GM12801 (cell line): ENCODE measurements around the gene EBPL.

Experiments
- CTCF ChIP-seq: IDR thresholded peaks from one replicate; pipeline ENCODE4 v1.5.1; 2011; ENCODE audit warnings: control low read depth; ENCODE audit not compliant: insufficient read length; ENCODE audit errors: extremely low read depth

Gene EBPL

DNA sequence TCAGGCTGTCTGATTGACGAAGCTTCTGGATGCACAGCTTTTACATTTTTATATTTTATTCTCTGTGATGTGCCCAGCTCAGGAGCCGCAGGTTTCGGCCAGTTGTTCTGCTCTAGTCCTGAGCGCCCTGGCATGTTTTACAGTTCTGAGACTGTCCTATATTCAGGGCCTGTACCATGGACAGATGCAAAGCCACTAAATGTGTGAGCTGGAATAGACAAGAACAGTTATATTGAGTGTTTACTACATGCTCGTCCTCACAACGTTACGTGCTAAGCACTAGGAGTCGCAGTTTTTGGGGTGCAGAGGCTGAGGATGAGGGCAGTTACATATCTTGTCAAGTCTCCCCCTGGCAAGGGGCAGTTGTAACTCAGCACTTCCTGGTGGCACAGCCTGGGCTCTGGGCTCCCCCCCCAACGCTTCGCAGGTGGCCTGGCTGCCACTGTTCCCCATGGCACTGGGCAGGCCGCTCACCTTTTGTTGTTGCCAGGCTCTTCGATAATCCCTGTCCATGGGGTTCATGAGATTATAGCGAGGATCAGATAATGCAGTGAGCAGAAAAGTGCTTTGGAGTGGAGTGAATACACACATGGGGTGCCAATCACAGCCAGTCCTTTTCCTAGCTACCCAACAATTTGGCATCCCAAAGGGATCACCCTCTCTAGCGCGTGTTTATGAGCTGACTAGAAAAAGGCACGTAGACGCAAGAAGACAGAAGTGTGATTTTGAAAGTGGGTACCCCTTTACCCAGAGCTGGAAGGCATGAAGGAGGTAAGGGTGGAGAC lies 39.5 kb downstream of the EBPL start:
- TF ChIP-seq CTCF = no peak

DNA sequence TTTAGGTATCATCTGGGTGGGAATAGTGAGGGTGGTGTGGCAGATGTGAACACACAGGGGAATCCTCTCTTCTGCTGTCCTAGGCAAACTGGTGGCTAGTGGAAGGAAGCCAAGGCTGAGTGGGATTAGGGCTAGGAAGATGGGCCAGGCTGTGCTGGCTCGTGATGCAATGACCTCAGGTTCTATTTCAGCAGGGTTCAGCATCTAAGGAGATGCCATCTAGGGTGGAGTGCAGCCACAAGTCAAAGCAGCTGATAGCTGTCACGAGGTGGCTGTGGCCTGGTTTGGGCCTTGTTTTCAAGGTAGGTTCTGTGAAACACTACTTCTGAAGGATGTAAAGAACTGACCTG lies 41.3 kb downstream of the EBPL start:
- TF ChIP-seq CTCF = no peak

GRCh38 chr13:49649244-49649962 lies 41.9 kb downstream of the EBPL start:
- no peak for TF ChIP-seq CTCF

DNA sequence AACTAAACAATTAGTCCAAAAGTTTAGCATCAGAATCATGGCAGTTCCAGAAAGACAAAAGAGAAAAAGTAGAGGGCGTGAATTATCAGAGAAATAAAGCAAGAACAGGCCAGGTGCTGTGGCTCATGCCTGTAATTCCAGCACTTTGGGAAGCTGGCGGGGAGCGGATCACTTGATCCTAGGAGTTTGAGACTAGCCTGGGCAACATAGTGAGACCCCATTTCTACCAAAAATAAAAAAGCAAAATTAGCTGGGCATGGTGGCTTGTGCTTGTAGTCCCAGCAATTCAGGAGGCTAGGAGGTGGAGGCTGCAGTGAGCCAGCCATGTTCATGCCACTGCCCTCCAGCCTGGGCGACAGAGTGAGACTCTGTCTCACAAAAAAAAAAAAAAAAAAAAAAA lies 44.6 kb downstream of the EBPL start:
- no peak for TF ChIP-seq CTCF

- no peak for TF ChIP-seq CTCF
These were observed 45.8 kb downstream of the EBPL start for GRCh38 chr13:49645451-49645850.

DNA sequence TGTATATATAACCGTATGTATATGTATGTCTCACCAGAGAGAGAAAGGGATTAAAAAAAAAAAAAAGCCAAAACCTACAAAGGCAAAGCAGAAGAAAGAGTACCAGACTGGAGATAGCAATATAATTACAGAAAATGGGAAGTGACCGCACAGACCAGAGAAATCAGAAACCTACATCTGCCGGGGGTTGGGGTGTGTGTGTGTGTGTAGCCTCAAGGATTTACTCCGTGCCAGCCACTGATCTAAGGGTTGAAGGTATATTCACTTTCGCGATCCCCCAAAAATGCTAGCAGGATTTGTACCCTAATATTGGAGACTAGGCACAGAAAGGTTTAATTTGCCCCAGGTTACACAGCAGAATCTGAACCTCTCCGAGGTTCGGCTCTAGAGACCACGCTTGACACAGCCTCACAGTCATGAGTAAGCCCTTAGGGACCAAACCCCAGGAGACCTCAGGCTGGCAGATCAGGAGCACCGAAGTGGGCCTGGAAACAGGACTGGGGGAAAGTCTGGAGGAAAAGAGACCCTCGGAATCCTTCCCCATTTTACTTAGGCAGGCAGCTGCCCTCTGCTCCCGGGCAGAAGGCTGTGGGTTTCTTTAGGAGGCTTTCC lies 48.1 kb downstream of the EBPL start:
- no peak for TF ChIP-seq CTCF

- no peak for TF ChIP-seq CTCF
These were observed 49.4 kb downstream of the EBPL start for GRCh38 chr13:49641801-49642291.
